Stomach (tissue), 4 donors: Measurements from ENCODE around the gene TRANK1.

Experiments
- CTCF ChIP-seq, 7 experiments: fragments of 450-650 bp in 4 of 7; fragments of 200-600 bp in 3 of 7; sonication (generic) in 3 of 7; IDR thresholded peaks; one replicate each; pipeline ENCODE4 v1.5.1; 2016 to 2019; ENCODE audit warnings: antibody characterized with exemption in 7 of 7, control low read depth in 2 of 7, mild to moderate bottlenecking in 1 of 7
- EP300 ChIP-seq: sonication (generic); formaldehyde crosslinking; IDR thresholded peaks from one replicate; pipeline ENCODE4 v1.6.1; 2017; ENCODE audit warnings: antibody characterized with exemption
- POLR2AphosphoS5 ChIP-seq, 3 donors: sonication (generic); formaldehyde crosslinking; IDR thresholded peaks; one replicate each; pipeline ENCODE4 v1.6.1; 2016; ENCODE audit warnings: antibody characterized with exemption in 3 of 3

DNA sequence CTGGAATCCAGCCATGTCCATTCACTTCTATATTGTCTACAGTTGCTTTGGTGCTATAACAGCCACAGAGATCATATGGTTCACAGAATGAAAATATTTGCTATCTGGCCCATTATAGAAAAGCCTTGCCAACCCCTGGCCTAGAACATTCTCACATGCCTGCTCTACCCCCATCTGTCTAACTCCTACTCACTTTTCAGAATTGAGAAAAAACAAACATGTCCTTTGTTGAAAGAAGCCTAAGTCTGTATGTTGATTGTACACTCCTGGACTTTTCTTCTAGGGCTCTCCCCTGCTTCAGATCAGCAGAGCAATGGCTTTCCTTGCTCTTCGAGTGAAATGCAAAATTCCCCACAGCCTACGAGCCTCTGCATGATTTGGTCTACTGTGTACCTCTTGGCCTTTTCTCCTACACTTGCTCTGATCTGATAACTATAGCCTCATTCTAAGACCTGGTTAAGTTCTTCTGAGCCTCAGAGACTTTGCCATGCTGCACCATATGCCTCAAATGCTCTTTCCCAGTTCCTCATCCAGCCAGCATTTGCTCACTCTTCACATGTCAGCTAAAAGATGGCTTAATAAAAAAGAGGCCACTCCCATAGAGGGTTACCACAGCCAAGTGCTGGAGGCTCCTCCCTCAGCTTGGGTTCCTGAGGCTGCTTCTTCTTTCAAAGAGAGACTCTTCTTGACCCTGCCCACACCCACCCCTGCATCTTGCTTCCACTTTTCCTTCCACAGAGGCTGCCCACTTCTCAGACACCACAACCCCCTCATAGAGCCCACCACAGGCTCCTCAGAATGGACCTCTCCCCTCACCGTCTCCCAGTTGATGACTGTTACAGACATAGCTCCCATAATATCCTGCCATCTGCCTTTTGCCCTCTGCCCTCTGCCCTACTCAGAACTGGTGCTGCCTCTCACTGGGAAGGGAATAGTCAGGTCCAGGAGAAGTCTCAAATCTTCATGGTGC, 157.6 kb downstream of the TRANK1 start:
- TF ChIP-seq CTCF (IDR thresholded peaks at IDR 0.05) (no peak), EP300 (no peak), POLR2AphosphoS5 (IDR thresholded peaks at IDR 0.05) (no peak)
